Measurements from ENCODE around the gene KRT79. TPM values are rescaled to one million over a fixed set of nuclear protein-coding genes. Genes with fewer than 3 reads are reported as not detected.

KRT79 gene
- total RNA-seq, 1 experiment from 2014 or later, result not detected

DNA sequence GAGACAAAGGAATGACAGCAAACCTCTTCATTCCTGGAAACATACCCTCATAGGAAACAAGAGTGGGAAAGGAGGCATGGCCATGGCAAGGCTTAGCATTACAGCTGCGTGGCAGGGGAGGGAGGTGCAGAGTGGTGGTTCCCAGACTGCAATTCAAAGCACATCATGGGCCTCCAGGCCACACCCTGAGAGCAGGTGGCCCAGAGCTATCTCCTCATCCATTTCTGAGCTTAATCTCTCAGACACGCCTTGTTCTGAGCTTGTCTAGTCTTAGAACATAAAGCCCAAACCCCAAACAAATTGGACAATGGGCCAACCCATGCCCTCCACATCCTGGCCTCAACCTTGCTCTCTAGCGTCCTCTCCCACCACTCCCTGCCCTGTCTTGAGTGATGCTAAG lies 32.3 kb downstream of the KRT79 start:
- ATAC-seq, result no peak
- POLR2A ChIA-PET, result no interaction called here

DNA sequence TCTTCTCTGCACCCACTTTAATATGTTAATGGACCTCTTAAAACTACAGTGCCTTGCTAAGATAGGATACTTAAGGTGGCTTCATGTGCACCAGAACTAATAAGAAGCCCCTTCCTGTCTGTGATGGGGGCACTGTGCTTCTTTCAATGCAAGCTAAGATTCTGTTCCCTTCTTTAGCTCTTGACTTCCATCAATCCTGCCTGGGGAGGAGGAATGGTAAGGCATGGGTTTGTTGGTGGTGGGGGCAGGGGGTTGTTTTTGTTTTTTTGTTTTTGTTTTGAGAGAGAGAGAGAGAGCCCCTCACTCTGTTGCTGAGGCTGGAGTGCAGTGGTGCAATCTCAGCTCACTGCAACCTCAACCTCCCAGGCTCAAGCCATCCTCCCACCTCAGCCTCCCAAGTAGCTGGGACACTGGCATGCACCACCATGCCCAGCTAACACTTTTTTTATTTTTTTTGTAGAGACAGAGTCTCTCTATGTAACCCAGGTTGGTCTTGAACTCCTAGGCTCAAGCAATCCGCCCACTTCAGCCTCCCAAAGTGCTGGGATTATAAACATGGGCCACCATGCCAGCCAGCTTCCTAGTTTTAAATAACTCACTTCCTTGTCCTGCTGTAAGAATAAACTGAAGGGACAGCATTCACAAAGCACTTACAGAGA lies 33.7 kb downstream of the KRT79 start:
- peaks cover 9% of the 10 kb centered on the region; the same call in 1 of the 2 replicates for H3K4me1 ChIP-seq (ENCODE audit: control insufficient read depth, insufficient read depth, low read length)
- no TSS peak for BruUV-seq (replicated peaks)
- no peaks in the 10 kb centered on the region for H3K27me3 ChIP-seq (ENCODE audit: control insufficient read depth, insufficient read depth, low read length)
- H3K27ac ChIP-seq (ENCODE audit: low read length), result no peak overlapping the region
- no peaks in the 10 kb centered on the region for H3K36me3 ChIP-seq (ENCODE audit: control insufficient read depth, insufficient read depth, low read length)
- DNase-seq (ENCODE audit: low read depth, low spot score) (no peak), ATAC-seq (no peak)
- ChIA-PET POLR2A (no interaction called here), CTCF (no interaction called here)
- intact Hi-C loops (cut with micrococcal nuclease; ENCODE audit: unreplicated experiment), result no loop called here
- H3K4me3 ChIP-seq (ENCODE audit: low read depth in 2 of 2, low read length in 2 of 2), result no peak overlapping the region
- in situ Hi-C loops (cut with HindIII; ENCODE audit: low pct_unique_long_range_greater_than_20kb, low sequenced_read_pairs), result no loop called here
- no peak for TF ChIP-seq SIN3A (IDR thresholded peaks at IDR 0.05; ENCODE audit: borderline replicate concordance, insufficient read depth, low read depth, low read length)
- TF ChIP-seq, protein P1, sequence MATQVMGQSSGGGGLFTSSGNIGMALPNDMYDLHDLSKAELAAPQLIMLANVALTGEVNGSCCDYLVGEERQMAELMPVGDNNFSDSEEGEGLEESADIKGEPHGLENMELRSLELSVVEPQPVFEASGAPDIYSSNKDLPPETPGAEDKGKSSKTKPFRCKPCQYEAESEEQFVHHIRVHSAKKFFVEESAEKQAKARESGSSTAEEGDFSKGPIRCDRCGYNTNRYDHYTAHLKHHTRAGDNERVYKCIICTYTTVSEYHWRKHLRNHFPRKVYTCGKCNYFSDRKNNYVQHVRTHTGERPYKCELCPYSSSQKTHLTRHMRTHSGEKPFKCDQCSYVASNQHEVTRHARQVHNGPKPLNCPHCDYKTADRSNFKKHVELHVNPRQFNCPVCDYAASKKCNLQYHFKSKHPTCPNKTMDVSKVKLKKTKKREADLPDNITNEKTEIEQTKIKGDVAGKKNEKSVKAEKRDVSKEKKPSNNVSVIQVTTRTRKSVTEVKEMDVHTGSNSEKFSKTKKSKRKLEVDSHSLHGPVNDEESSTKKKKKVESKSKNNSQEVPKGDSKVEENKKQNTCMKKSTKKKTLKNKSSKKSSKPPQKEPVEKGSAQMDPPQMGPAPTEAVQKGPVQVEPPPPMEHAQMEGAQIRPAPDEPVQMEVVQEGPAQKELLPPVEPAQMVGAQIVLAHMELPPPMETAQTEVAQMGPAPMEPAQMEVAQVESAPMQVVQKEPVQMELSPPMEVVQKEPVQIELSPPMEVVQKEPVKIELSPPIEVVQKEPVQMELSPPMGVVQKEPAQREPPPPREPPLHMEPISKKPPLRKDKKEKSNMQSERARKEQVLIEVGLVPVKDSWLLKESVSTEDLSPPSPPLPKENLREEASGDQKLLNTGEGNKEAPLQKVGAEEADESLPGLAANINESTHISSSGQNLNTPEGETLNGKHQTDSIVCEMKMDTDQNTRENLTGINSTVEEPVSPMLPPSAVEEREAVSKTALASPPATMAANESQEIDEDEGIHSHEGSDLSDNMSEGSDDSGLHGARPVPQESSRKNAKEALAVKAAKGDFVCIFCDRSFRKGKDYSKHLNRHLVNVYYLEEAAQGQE (IDR thresholded peaks at IDR 0.05; ENCODE audit: insufficient read depth in 1 of 2, low read depth in 2 of 2, low read length in 1 of 2), result no peak
- TF ChIP-seq, protein P2, sequence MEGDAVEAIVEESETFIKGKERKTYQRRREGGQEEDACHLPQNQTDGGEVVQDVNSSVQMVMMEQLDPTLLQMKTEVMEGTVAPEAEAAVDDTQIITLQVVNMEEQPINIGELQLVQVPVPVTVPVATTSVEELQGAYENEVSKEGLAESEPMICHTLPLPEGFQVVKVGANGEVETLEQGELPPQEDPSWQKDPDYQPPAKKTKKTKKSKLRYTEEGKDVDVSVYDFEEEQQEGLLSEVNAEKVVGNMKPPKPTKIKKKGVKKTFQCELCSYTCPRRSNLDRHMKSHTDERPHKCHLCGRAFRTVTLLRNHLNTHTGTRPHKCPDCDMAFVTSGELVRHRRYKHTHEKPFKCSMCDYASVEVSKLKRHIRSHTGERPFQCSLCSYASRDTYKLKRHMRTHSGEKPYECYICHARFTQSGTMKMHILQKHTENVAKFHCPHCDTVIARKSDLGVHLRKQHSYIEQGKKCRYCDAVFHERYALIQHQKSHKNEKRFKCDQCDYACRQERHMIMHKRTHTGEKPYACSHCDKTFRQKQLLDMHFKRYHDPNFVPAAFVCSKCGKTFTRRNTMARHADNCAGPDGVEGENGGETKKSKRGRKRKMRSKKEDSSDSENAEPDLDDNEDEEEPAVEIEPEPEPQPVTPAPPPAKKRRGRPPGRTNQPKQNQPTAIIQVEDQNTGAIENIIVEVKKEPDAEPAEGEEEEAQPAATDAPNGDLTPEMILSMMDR (IDR thresholded peaks at IDR 0.05), result no peak
- TF ChIP-seq POLR2AphosphoS5 (IDR thresholded peaks at IDR 0.05; ENCODE audit: low read depth, low read length), result no peak
- no peak for TF ChIP-seq TCF7L2 (IDR thresholded peaks at IDR 0.05; ENCODE audit: low read depth, low read length)
- no peaks in the 10 kb centered on the region for H3K9me3 ChIP-seq (ENCODE audit: control insufficient read depth, insufficient read depth, low read depth, low read length)

More for the DNA sequence above, 32.3 kb downstream of the KRT79 start:
- Histone ChIP-seq H3K36me3 (ENCODE audit: control insufficient read depth, insufficient read depth, low read length) (no peaks in the 10 kb centered on the region), H3K4me3 (ENCODE audit: low read depth in 2 of 2, low read length in 2 of 2) (no peak overlapping the region), H3K4me1 (ENCODE audit: control insufficient read depth, insufficient read depth, low read length) (peaks cover 9% of the 10 kb centered on the region; the same call in 1 of the 2 replicates), H3K27me3 (ENCODE audit: control insufficient read depth, insufficient read depth, low read length) (no peaks in the 10 kb centered on the region), H3K27ac (ENCODE audit: low read length) (no peak overlapping the region), H3K9me3 (ENCODE audit: control insufficient read depth, insufficient read depth, low read depth, low read length) (no peaks in the 10 kb centered on the region)
- BruUV-seq (replicated peaks), result no TSS peak
- CTCF ChIA-PET, result no interaction called here
- TF ChIP-seq POLR2AphosphoS5 (IDR thresholded peaks at IDR 0.05; ENCODE audit: low read depth, low read length), result no peak
- TF ChIP-seq, protein P1 (IDR thresholded peaks at IDR 0.05; ENCODE audit: insufficient read depth in 1 of 2, low read depth in 2 of 2, low read length in 1 of 2), result no peak
- TF ChIP-seq, protein P2 (IDR thresholded peaks at IDR 0.05), result no peak
- no peak for DNase-seq (ENCODE audit: low read depth, low spot score)
- in situ Hi-C loops (cut with HindIII; ENCODE audit: low pct_unique_long_range_greater_than_20kb, low sequenced_read_pairs), result no loop called here
- intact Hi-C loops (cut with micrococcal nuclease; ENCODE audit: unreplicated experiment), result no loop called here

Measured in Panc1 (cell line).